RWPE2 (cell line): ENCODE measurements around the gene CCDC83.
"Not testable (repeated sequence)": the region's sequence is repeated elsewhere in the genome, so short reads cannot be mapped to it uniquely, and the experiment has no call there.

Source experiments
- ATAC-seq: fragments of 200-7000 bp; cut with Tn5 transposase; 3 replicates; pipeline ENCODE4 v1.9.1; 2021; ENCODE audit warnings: low read depth
- DNase-seq: peaks from one replicate; pipeline ENCODE4 v3.0.0-alpha.2; 2020; ENCODE audit warnings: low spot score
- H3K27ac ChIP-seq: fragments of 450-650 bp; 2 replicates; pipeline ENCODE4 v1.5.1; 2017; ENCODE audit warnings: mild to moderate bottlenecking; ENCODE audit not compliant: poor library complexity, severe bottlenecking
- H3K27me3 ChIP-seq: fragments of 250-450 bp; sonication (Bioruptor Pico); 2 replicates; pipeline ENCODE4 v1.5.1; 2021; ENCODE audit warnings: mild to moderate bottlenecking, moderate library complexity; ENCODE audit not compliant: insufficient read depth, poor library complexity, severe bottlenecking
- H3K36me3 ChIP-seq: fragments of 250-450 bp; sonication (Bioruptor Pico); 2 replicates; pipeline ENCODE4 v1.5.1; 2020; ENCODE audit warnings: low read depth, mild to moderate bottlenecking, moderate library complexity
- H3K4me1 ChIP-seq: fragments of 250-450 bp; sonication (Bioruptor Pico); 2 replicates; pipeline ENCODE4 v1.5.1; 2021; ENCODE audit warnings: mild to moderate bottlenecking, moderate library complexity; ENCODE audit not compliant: insufficient read depth, poor library complexity, severe bottlenecking
- H3K4me3 ChIP-seq: fragments of 250-450 bp; sonication (Bioruptor Pico); 2 replicates; pipeline ENCODE4 v1.5.1; 2021; ENCODE audit warnings: mild to moderate bottlenecking, moderate library complexity; ENCODE audit not compliant: severe bottlenecking
- H3K9me3 ChIP-seq: fragments of 250-450 bp; sonication (Bioruptor Pico); 2 replicates; pipeline ENCODE4 v1.5.1; 2021; ENCODE audit warnings: mild to moderate bottlenecking, moderate library complexity; ENCODE audit not compliant: severe bottlenecking
- TF ChIP-seq, protein P1 (sequence below): fragments of 450-650 bp; IDR thresholded peaks from one replicate; pipeline ENCODE4 v1.5.1; 2017; ENCODE audit warnings: mild to moderate bottlenecking, moderate library complexity; ENCODE audit not compliant: poor library complexity, severe bottlenecking

CCDC83 gene

DNA sequence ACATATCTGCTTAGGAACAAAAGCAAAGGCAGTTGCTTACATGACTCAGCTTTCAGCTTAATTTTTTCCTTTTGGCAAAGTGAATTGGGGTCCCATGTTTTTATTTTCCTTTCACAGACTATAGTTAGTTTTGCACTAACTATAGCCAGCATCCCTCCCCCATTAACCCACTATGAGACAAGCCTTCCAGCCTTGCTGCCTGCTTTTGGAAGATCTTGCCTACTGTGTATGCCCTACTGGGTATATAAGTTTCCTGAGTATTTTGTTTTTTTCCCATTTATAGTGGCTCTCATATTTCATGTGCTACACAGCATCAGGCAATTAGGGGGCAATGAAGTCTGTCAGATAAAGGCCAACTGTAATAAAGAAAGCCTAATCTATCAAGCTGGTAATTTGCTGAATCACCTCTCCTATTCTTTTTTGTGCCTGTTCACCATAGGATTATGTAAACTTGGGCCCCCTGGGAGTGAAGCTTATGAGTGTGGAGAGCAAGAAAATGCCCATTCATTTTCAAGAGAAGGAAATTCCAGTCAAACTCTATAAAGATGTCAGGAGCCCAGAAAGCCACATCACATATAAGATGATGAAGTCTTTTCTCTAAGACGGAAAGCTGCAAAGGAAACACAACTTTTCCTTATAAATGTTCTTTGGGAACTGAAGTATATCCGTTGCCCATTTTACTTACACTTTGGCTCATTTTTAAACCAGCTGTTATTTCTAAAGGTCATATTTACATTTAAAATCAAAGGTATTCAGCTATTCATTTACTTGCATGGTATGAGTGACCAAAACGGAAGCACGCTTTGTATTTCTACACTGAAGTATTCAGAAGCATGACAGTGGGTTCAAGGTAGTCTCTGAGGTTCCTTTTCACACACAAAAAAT is 64.0 kb downstream of the CCDC83 start:
- TF ChIP-seq, protein P1, sequence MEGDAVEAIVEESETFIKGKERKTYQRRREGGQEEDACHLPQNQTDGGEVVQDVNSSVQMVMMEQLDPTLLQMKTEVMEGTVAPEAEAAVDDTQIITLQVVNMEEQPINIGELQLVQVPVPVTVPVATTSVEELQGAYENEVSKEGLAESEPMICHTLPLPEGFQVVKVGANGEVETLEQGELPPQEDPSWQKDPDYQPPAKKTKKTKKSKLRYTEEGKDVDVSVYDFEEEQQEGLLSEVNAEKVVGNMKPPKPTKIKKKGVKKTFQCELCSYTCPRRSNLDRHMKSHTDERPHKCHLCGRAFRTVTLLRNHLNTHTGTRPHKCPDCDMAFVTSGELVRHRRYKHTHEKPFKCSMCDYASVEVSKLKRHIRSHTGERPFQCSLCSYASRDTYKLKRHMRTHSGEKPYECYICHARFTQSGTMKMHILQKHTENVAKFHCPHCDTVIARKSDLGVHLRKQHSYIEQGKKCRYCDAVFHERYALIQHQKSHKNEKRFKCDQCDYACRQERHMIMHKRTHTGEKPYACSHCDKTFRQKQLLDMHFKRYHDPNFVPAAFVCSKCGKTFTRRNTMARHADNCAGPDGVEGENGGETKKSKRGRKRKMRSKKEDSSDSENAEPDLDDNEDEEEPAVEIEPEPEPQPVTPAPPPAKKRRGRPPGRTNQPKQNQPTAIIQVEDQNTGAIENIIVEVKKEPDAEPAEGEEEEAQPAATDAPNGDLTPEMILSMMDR, result no peak
- no peak for ATAC-seq
- H3K4me3 ChIP-seq, result no peak overlapping the region
- no peak for DNase-seq
- H3K27ac ChIP-seq, result no peak overlapping the region
- no peaks in the 10 kb centered on the region for H3K27me3 ChIP-seq
- H3K9me3 ChIP-seq, result no peaks in the 10 kb centered on the region
- H3K4me1 ChIP-seq, result no peaks in the 10 kb centered on the region
- H3K36me3 ChIP-seq, result no peaks in the 10 kb centered on the region

DNA sequence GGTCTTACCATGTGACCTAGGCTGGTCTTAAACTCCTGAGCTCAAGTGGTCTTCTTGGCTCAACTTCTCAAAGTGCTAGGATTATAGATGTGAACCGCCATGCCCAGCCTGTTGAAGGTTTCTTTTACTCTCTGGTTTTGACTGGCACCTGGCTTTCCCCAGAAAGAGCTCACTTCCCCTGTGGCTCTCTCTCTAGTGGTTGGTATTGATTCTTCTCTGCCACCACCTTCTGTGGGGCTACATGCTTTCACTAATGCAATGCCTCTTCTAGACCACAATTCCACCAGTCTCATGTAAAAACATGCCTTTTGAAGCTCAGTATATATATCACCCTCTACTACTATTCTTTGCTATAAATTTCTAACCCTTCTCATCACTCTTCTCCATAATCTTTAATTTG is 67.2 kb downstream of the CCDC83 start:
- DNase-seq (no peak), ATAC-seq (no peak)
- Histone ChIP-seq H3K27me3 (no peaks in the 10 kb centered on the region), H3K36me3 (no peaks in the 10 kb centered on the region), H3K27ac (no peak overlapping the region), H3K9me3 (no peaks in the 10 kb centered on the region), H3K4me3 (no peak overlapping the region), H3K4me1 (no peaks in the 10 kb centered on the region)
- TF ChIP-seq, protein P1, result no peak

DNA sequence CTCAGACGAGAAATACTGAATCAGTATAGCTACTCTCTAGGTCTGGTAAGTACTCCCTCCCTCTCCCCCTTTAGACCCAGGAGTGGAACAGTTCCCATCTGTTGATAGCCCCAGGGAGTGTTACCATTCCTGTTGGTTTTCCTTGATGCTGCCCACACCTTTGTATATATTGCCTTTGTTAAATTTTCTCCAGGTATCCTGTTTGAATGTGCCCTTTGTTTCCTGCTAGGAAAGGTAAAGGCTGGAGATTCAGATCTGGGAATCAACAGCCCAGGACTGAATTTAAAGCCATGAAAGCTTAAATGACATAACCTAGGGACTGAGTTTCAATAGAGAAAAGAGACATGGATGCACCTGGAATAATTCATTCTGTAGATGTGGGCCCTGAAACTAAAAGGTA is 68.3 kb downstream of the CCDC83 start:
- Histone ChIP-seq H3K4me3 (no peak overlapping the region), H3K9me3 (no peaks in the 10 kb centered on the region), H3K27ac (no peak overlapping the region), H3K27me3 (no peaks in the 10 kb centered on the region), H3K4me1 (no peaks in the 10 kb centered on the region), H3K36me3 (no peaks in the 10 kb centered on the region)
- ATAC-seq, result no peak
- TF ChIP-seq, protein P1, result no peak
- no peak for DNase-seq

DNA sequence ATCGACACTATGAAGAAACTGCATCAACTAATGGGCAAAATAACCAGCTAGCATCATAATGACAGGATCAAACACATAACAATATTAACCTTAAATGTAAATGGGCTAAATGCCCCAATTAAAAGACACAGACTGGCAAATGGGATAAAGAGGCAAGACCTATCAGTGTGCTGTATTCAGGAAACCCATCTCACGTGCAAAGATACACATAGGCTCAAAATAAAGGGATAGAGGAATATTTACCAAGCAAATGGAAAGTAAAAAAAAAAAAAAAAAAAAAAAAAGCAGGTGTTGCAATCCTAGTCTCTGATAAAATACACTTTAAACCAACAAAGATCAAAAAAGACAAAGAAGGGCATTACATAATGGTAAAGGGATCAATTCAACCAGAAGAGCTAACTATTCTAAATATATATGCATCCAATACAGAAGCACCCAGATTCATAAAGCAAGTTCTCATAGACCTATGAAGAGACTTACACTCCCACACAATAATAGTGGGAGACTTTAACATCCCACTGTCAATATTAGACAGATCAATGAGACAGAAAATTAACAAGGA is 71.6 kb downstream of the CCDC83 start:
- H3K36me3 ChIP-seq, H3K4me3 ChIP-seq, H3K9me3 ChIP-seq, ATAC-seq, H3K27me3 ChIP-seq, DNase-seq, H3K27ac ChIP-seq, H3K4me1 ChIP-seq: not testable (repeated sequence)

DNA sequence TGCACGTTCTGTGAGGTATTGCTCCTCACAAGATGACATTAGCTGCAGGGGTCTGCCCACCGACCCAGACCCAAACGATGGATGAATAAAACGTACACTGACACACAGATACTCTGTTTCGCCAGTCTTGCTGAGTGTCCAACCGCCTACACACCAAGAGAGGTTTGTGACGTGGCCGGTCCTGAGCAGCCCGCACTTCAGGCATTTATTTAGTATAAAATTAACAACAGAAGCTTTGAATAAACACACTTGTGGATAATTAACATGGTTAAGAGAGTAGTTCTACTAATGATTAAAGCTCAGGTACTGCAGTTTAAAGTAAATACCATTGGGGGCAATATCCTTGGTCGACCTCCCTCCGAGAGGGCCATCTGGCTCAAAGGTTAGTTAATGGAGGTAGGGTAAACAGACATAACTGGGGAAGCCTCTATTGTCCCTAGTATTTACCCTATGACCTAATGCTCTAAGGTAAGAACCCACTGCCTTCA is 75.7 kb downstream of the CCDC83 start:
- Histone ChIP-seq H3K27me3 (no peaks in the 10 kb centered on the region), H3K4me1 (no peaks in the 10 kb centered on the region), H3K27ac (no peak overlapping the region), H3K4me3 (no peak overlapping the region), H3K36me3 (no peaks in the 10 kb centered on the region), H3K9me3 (no peaks in the 10 kb centered on the region)
- TF ChIP-seq, protein P1, result no peak
- no peak for DNase-seq
- ATAC-seq, result no peak
